HG03095 (cell line): ENCODE data around the gene DMRT1.

Experiments used
- ATAC-seq: cut with Tn5 transposase; IDR thresholded peaks from one replicate; pipeline ENCODE4 v1.9.1; 2021; ENCODE audit warnings: moderate library complexity; ENCODE audit not compliant: unreplicated experiment

Gene DMRT1

DNA sequence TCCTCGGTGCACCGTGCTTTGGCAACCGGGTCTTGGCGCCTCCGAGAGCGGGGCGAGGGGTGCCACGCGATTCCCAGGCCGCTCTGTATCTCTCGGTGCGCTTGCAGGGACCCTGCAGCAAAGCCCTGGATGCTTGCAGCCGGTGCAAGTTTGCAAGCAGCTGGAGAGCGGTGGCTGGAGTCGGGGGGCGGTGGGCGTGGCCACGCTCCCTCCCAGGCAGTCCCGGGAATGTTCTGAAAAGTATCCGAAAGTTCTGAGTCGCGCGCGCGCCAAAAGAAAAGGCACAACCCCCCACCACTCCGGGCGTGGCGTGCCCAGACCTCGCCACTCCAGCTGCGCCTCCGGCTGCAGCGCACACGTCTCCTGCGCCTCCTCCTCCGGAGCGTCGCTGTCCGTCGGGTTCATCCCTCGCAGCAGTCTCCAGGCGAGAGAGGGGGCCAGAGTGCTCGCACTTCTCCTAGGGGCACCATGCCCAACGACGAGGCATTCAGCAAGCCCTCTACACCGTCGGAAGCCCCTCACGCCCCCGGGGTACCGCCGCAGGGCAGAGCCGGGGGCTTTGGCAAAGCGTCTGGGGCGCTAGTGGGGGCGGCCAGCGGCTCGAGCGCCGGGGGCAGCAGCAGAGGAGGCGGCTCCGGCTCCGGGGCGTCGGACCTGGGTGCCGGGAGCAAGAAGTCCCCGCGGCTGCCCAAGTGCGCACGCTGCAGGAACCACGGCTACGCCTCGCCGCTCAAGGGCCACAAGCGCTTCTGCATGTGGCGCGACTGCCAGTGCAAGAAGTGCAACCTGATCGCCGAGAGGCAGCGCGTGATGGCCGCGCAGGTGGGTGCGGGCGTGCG is at the start of gene DMRT1:
Gene DMRT1 (plus strand): TSS at position 327 of the 839 bp plus-strand sequence. CDS start 142 bp downstream, at position 469.
- no peak for ATAC-seq

DNA sequence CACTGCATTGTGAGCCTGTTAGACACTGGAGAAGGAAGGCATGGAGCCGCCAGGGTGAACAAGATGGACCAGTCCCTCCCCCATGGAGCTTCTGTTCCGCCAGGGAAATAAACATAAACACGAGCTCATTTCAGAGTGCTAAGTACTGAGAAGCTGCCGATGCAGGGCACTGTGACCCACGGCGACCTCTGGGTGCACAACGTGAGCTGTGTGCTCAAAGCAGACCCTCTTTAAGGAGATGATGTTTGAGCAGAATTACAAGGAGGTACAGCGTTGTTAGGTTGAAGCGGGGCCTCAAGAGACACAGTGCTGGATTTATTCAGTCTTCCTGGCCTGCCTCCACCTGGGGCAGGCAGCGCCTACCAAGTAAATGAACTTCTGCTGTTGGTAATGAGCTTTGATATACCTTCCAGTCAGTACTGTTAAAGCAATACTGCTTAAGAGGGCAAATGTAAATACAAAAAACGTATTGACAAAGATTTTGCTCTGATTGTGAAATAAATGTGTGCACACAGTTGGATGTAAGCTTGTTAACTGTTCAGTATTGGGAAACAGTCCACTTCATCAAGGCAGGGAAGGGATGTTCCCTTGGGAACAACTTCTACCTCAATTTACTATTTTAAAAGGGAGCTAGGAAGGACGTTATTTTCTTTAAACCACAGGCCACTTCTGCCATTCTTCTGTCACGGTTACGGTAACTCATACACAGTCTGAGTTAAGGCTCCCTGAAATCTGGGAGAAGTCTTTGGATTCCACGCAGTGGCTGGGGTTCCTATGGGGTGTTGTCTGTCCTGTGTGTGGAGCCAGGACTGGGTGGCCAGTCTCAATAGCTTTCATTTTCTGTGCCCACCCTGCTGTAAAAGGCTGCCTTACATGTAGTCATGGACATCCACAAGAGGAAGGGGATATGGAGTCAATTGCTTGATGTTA is 48.9 kb upstream of the DMRT1 start:
- no peak for ATAC-seq

DNA sequence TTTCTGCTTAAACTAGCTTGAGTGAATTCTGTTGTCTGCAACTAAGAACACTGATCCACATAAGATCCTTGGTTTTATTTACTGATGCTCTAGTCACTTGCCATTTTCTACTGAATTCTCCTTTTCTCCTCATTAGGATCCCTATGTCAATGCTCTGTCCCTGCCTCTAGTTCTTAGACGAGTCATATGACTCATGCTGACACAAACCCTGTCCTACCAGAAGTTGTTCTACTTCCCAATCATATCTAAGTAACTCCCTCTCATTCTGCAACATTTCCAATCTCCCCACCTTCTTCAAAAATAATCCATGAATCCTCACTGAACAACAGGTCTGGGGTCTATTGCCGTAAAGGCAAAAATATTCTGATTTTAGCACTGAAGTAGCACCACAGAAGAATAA is 47.1 kb upstream of the DMRT1 start:
- no peak for ATAC-seq

DNA sequence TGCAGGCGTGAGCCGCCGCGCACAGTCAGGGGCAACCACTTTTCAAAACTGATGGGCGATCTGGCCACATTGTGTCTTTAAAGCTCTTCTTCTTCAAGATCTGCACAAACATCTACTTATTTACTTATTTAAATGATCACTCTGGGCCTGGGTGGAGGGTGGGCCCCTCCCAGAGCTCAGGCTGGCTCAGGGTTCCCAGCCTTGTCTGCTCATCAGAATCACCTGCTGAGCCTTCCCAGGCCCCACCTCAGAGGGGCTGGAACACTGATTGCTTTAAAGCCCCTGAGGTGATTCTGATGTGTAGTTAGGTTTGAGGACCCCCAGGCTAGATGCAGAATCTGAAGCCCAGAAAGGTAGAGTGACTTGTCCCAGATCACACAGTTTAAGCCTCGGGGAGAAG is 45.6 kb upstream of the DMRT1 start:
- no peak for ATAC-seq

DNA sequence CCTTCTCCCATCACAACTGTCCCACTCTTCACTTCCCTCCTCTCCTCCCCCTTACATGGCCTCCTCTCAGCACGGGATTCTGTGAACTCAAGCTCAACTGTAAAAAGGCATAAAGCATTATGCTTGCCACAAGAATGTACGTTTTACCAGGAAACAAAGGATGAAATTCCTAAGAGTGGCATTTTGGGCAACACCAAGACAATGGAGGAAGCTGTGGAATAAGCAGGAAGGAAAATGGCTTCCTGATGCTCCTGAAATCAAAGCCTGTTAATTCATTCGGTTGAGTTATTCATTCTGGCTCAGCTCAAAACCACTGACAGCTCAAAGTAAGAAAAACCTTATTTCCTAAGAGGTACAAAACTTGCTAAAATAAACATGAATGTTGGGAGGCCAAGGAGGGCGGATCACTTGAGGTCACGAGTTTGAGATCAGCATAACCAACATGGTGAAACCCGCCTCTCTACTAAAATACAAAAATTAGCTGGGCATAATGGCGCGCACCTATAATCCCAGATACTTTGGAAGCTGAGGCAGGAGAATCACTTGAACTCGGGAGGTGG is 40.8 kb upstream of the DMRT1 start:
- no peak for ATAC-seq

DNA sequence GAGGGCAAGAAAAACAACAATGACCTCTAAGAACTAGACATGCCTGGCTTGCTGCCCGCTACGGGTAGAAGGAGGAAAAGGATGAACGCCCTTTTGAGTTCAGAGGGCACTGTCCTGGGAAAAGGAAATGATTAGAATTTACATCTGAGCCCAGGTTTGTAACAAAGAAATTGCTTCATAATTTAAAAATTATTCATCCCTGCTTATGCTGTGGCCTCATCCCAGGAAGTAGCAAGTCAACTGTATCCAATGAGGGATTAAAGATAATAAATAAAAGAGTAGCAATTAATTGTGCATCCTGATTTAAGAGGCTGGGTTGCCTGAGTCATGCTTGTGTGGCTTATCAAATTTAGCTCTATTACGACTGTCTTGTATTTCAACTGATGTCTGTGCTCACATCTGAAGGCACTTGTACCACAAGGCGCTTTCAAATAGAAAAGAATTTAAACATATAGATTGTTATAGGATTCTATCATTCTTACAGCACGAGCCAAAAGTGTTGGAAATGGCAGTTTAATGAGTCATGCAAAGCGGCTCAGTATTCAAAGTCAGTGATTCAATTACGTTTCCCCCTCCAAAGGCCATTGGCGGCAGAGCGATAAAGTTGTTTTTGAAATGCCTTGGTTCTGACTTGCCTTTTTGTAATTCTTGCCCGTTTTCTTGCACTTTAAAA is 40.0 kb upstream of the DMRT1 start:
- no peak for ATAC-seq

DNA sequence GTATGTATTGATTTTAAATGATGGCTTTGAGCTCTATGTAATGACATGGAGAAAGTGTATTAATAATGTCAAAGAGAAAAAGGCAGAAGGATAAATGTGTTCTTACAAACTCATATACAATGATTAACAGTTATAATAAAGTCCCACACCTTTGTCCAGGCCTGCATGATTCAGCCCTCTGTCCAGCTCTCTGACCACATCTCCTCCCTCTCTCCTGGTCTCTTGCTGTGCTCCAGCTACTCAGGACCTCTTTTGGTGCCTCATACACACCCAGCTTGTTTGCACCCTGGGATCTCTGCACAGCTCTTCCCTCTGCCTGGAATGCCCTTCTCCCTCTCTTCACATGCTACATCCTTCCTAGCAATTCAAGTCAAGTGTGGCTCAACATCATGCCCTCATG is 37.5 kb upstream of the DMRT1 start:
- no peak for ATAC-seq

DNA sequence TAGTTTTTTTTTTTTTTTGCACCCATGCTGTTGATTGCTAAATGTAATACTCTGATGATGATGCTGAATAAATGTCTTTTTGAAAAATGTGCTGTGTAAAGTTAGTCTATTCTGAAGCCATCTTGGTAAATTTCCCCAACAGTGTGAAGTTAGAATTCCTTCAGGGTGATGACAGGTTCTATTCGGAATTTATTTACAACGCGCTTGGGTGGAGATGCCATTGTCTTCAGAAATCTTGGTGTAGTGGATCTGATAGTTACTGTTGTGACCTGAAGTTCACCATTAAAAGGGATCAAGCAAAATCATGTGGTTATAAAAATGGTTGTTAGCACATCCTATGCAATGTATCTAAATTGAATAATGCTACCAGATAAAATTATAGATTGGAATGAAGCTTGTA is 36.3 kb upstream of the DMRT1 start:
- no peak for ATAC-seq

DNA sequence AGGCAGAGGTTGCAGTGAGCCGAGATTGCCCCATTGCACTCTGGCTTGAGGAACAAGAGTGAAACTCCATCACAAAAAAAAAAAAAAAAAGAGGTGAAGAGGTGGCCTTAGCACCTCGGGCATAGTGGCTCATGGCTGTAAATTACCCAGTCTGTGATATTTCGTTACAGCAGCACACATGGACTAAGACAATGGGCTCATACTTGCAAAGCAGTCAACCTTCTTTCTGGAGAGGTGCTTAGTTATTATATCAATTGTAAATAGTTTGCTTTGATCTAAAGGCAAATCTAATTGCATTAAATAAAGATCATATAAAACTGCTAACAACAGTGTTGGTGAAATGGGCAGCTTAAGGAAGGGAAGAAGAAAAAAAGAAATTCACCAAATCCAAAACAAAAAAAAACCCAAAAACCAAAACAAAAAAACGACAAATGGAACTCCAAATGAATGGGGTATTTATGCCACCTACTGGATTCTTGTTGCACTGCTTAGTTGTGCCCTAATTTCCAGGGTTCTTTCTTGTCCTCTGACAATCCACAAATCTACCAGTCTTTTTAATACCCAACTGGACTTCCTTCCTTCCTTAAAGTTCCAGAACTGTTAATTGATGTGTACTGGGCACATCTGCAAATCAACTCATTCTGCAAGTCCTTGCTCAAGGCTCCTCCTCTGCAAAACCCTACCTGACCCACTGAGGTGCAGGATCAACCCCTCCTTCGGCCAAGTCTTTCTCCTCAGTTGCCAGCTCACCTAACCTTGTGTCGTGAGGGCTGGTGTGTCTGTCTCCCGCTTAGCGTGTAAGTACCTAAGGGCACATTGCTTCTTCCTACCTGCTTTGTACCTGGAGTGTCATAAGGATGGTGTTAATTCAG is 35.0 kb upstream of the DMRT1 start:
- ATAC-seq: no peak

DNA sequence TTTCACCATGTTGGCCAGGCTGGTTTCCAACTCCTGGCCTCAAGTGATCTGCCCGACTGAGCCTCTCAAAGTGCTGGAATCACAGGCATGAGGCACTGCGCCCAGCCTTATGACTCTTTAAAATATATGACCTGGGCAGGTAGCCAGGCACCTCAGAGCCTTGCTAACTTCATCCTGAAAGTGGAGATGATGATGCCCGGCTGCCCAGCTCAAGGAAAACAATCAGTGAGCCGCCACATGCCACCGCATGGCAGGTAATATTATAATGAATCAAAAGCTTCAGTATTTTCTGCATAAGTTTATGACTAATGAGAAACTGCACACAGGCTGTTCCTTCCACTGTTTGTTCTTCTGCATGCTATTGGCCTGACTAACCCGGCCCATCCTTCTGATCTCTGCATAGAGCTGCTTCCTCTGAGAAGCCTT is 30.4 kb upstream of the DMRT1 start:
- ATAC-seq: no peak

DNA sequence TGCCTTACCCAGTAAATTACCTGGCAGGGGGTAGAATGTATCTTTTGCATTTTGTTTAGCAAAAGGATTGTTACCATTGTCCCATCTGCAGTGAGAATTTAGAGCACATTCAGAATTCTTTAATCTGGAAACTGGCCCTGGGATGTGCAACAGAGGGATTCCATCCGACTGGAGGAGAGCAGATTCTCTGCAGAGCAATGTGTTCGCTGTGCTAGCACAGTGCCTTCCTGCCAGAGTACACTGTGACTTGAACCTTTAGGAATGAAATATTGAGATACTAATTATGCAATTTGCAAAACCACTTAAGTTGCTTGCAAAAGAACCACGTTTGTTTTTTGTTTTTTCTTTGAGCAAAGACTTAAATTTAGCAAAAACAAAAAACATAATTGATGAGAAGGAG is 22.5 kb upstream of the DMRT1 start:
- no peak for ATAC-seq

DNA sequence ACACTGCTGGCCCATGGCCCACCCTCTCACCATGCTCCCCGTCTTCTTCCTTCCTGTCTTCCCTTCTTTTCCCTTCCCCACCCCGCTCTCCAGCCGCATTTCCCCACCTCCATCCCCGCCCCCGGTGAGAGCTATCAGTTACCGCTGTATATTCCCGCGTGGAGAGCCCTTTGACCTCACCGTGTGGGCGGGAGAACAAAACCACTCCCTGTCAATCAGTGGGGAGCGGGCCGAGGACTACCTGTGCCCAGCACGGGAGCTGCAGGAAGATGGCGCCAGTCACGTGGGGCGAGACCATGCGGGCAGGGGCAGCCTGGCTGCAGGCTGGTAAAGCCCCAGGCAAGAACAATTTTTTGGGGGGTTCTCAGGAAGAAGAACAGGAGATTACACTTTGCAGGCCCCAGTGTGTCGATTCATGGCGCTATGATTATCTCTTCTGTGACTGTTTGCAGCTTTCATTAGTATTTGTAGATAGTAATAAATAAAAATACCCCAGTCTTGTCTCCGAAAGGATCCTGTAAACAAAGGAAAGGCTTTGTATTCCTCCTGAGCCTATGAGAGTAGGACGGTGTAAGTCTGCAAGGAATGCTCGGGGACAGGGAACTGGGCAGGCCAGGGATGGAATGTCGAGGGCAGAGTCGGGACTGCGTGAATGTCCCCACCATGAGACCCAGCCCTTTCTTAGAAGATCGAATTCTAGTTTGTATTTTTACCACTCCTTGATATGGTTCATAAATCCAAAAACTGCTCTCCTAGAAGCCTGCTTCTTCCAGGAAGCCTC is 14.8 kb upstream of the DMRT1 start:
- no peak for ATAC-seq

DNA sequence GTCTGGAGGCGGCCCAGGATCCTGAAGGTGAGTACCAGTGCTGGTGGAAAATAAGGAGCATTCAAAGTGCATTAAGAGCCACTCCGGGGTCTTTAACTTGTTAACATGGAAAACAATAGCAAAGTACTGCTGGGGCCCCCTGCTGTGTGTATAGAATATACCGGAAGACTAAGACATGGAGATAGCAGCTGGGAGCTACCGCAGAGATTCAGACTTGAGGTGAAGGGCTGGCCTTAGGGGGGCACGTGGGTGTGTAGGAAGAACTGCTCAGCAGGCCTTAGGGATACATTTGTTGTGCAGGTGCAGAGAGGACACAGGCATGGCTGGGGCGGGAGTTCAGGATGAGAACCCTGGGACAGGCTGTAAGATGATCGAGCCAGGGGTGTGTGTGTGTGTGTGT is 1.2 kb upstream of the DMRT1 start:
- ATAC-seq: no peak

DNA sequence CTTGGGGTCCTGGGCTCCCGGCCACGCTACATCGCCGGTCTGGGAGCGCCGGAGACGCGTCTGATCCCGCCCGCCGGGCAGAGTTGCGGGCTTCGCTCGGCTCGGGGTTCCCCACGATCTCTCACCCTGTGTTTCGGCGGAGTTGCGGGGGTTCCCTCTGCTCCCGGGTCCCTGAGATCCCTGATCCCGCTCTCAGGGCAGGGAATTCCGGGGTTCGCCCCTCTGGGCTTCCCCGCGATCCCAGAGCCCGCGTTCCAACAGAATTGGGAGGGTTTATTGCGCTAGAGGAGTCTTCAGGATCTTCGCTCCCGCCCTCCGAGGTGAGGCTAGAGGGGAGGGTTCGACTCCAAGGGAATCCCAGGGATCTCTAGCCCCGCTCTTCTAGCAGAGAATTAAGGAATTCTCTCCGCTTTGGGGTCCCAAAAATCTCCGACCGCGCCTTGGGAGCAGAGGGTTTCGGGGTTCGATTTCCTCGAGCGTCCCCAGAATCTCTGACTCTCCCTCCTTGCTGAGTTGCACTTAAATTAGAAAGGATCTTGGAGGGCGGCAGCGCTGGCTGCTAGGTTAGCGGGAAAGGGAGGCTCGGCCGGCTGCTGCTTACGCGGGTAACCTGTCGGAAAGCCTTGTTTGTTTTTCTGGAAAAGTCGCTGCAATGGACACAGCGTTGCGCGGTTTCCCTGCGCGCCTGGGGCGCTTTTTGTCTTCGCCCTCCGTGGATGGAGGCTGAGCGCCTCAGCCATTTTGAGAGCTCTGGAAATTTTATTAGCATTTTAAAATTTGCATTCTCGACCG is 1.3 kb downstream of the DMRT1 start:
- ATAC-seq: no peak

DNA sequence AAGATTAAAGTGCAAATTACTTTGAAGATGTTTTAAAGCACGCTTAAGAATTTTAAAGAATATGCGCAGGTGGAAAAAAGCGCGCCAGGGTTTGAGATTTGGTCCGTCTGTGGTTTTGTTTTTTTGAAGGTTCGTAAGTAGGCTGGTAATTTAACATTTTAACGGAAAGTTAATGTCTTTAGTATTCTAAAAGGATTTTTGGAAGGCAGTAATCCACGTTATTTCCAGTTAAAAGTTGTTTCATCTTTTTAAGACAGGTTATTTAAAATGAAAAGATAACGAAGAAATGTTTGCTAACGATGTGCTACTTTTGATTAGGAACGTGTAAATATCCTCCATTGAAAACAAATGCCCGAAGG is 1.9 kb downstream of the DMRT1 start:
- ATAC-seq: no peak

DNA sequence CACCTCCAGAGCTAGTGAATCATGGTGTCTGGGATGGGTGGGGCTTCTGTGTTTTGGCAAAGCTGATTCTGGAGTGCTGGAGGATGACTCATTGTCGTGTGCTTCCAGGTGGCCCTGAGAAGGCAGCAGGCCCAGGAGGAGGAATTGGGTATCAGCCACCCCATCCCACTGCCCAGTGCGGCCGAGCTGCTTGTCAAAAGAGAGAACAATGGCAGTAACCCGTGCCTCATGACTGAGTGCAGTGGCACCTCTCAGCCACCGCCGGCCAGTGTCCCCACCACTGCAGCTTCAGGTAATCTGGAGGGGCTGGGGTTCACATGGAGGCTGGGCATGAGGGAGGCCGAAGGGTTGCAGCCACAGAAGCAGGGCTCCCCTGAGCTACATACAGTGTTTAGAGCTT is 5.4 kb downstream of the DMRT1 start:
- ATAC-seq: no peak

DNA sequence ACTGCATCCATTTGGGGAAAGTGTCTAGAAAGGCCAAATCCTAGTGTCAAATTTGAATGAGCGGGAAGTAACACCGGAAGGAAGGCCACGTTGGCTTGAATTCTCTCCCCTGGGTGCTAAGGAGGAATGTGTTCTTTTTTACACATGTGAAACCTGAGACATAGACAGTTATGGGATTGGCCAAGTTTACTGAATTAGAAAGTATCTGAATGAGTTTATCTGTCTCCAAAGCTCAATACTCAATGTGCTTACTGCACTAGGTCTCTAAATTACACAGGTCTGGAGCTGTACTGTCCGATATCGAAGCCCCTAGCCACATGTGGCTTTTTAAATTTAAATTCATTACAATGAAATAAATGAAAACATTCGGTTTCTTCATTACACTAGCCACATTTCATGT is 6.0 kb downstream of the DMRT1 start:
- ATAC-seq: peak; percentile 88

DNA sequence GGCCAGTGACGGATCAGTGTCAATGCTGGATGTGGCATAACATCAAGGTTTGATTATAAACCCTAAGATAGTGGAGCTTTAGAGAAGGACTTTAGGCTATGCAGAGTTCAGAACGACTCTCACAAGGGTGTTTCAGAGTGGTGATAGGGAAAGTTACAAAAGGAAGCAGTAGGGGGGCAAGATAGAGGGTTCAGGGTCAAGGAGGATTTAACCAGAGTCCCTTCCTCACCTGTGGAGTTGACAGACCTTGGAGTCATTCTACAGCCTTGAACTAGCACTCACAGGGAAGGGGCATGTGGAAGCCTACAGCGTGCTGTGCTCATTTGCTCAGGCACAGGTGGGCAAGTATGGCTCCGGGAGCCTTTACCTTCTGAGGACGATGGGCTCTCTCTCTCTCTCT is 7.9 kb downstream of the DMRT1 start:
- no peak for ATAC-seq

DNA sequence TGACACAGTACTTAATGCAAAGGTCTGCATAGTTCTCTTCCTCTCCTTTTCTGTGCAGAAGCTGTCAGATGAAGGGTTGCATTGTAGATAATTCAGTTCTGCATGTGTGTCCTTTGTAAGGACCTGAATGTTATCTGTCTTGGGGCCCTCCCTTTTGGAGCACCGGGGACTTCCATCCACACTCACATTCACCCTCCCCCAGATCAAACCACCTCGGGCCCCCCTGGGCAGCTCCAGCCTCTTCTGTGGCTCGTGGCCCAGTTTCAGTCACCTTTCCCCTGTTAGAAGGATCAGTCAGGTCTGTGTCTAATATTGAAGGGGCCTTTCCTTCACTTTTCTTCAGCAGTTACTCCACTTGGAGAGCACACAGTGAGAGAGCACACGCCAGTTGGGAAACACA is 11.0 kb downstream of the DMRT1 start:
- ATAC-seq: no peak
